Measurements from ENCODE around the gene LMBRD1.
"Not testable (repeated sequence)": the region's sequence is repeated elsewhere in the genome, so short reads cannot be mapped to it uniquely, and the experiment has no call there.

LMBRD1 gene

GRCh38 chr6:69673298-69673697 is 123.5 kb downstream of the LMBRD1 start:
- DNase-seq: no peak
- Mint-ChIP-seq H3K9me3 (no peaks in the 10 kb centered on the region), H3K4me1 (no peaks in the 10 kb centered on the region), H3K4me3 (no peak overlapping the region), H3K27me3 (no peaks in the 10 kb centered on the region), H3K36me3 (peaks cover 37% of the 10 kb centered on the region), H3K27ac (no peak overlapping the region)
- CTCF ChIA-PET: no interaction called here

GRCh38 chr6:69668916-69669315 is 127.9 kb downstream of the LMBRD1 start:
- no peak overlapping the region for H3K4me3 Mint-ChIP-seq
- CTCF ChIA-PET: no interaction called here
- no peaks in the 10 kb centered on the region for H3K9me3 Mint-ChIP-seq
- no peak overlapping the region for H3K27ac Mint-ChIP-seq
- H3K27me3 Mint-ChIP-seq: peaks cover 7% of the 10 kb centered on the region
- DNase-seq: no peak
- peaks cover 21% of the 10 kb centered on the region for H3K36me3 Mint-ChIP-seq
- no peaks in the 10 kb centered on the region for H3K4me1 Mint-ChIP-seq

GRCh38 chr6:69666779-69667178 is 130.0 kb downstream of the LMBRD1 start:
- CTCF ChIA-PET, H3K9me3 Mint-ChIP-seq, DNase-seq, H3K27me3 Mint-ChIP-seq, H3K4me3 Mint-ChIP-seq, H3K4me1 Mint-ChIP-seq, H3K27ac Mint-ChIP-seq: not testable (repeated sequence)
- H3K36me3 Mint-ChIP-seq: peaks cover 12% of the 10 kb centered on the region

- DNase-seq: no peak
- CTCF ChIA-PET: no interaction called here
- Mint-ChIP-seq H3K4me3 (no peak overlapping the region), H3K27ac (no peak overlapping the region), H3K36me3 (peaks cover 5% of the 10 kb centered on the region), H3K27me3 (peaks cover 8% of the 10 kb centered on the region), H3K9me3 (no peaks in the 10 kb centered on the region), H3K4me1 (no peaks in the 10 kb centered on the region)
Observed at GRCh38 chr6:69665437-69665836, 131.4 kb downstream of the LMBRD1 start.

GRCh38 chr6:69664551-69664950 is 132.3 kb downstream of the LMBRD1 start:
- DNase-seq: no peak
- no peaks in the 10 kb centered on the region for H3K4me1 Mint-ChIP-seq
- H3K9me3 Mint-ChIP-seq: no peaks in the 10 kb centered on the region
- H3K27ac Mint-ChIP-seq: no peak overlapping the region
- CTCF ChIA-PET: no interaction called here
- H3K27me3 Mint-ChIP-seq: peaks cover 12% of the 10 kb centered on the region
- no peaks in the 10 kb centered on the region for H3K36me3 Mint-ChIP-seq
- no peak overlapping the region for H3K4me3 Mint-ChIP-seq

- Mint-ChIP-seq H3K4me3 (no peak overlapping the region), H3K27ac (no peak overlapping the region), H3K9me3 (peaks cover 2% of the 10 kb centered on the region), H3K27me3 (peaks cover 12% of the 10 kb centered on the region), H3K4me1 (no peaks in the 10 kb centered on the region), H3K36me3 (no peaks in the 10 kb centered on the region)
- no peak for DNase-seq
- CTCF ChIA-PET: no interaction called here
Observed at GRCh38 chr6:69663215-69663614, 133.6 kb downstream of the LMBRD1 start.

- no peak overlapping the region for H3K27ac Mint-ChIP-seq
- H3K27me3 Mint-ChIP-seq: no peaks in the 10 kb centered on the region
- DNase-seq: no peak
- no peaks in the 10 kb centered on the region for H3K36me3 Mint-ChIP-seq
- no peaks in the 10 kb centered on the region for H3K9me3 Mint-ChIP-seq
- CTCF ChIA-PET: no interaction called here
- H3K4me3 Mint-ChIP-seq: no peak overlapping the region
- H3K4me1 Mint-ChIP-seq: no peaks in the 10 kb centered on the region
Observed at GRCh38 chr6:69650703-69651102, 146.1 kb downstream of the LMBRD1 start.

GRCh38 chr6:69647726-69648125 is 149.1 kb downstream of the LMBRD1 start:
- Mint-ChIP-seq H3K9me3 (no peaks in the 10 kb centered on the region), H3K4me1 (no peaks in the 10 kb centered on the region), H3K4me3 (no peak overlapping the region), H3K27ac (no peak overlapping the region), H3K27me3 (peaks cover 5% of the 10 kb centered on the region), H3K36me3 (no peaks in the 10 kb centered on the region)
- CTCF ChIA-PET: no interaction called here
- no peak for DNase-seq

GRCh38 chr6:69643688-69644087 is 153.1 kb downstream of the LMBRD1 start:
- H3K4me3 Mint-ChIP-seq: no peak overlapping the region
- DNase-seq: no peak
- CTCF ChIA-PET: no interaction called here
- H3K4me1 Mint-ChIP-seq: no peaks in the 10 kb centered on the region
- peaks cover 8% of the 10 kb centered on the region for H3K27me3 Mint-ChIP-seq
- no peaks in the 10 kb centered on the region for H3K36me3 Mint-ChIP-seq
- no peak overlapping the region for H3K27ac Mint-ChIP-seq
- no peaks in the 10 kb centered on the region for H3K9me3 Mint-ChIP-seq

- CTCF ChIA-PET: no interaction called here
- no peak overlapping the region for H3K27ac Mint-ChIP-seq
- H3K27me3 Mint-ChIP-seq: peaks cover 16% of the 10 kb centered on the region
- DNase-seq: no peak
- H3K36me3 Mint-ChIP-seq: no peaks in the 10 kb centered on the region
- H3K4me3 Mint-ChIP-seq: no peak overlapping the region
- no peaks in the 10 kb centered on the region for H3K9me3 Mint-ChIP-seq
- H3K4me1 Mint-ChIP-seq: peaks cover 14% of the 10 kb centered on the region
Observed at GRCh38 chr6:69632932-69633331, 163.9 kb downstream of the LMBRD1 start.

- DNase-seq: no peak
- H3K36me3 Mint-ChIP-seq: no peaks in the 10 kb centered on the region
- H3K4me1 Mint-ChIP-seq: peaks cover 14% of the 10 kb centered on the region
- H3K9me3 Mint-ChIP-seq: no peaks in the 10 kb centered on the region
- CTCF ChIA-PET: no interaction called here
- no peak overlapping the region for H3K27ac Mint-ChIP-seq
- no peak overlapping the region for H3K4me3 Mint-ChIP-seq
- H3K27me3 Mint-ChIP-seq: peaks cover 16% of the 10 kb centered on the region
Observed at GRCh38 chr6:69631552-69632346, 165.1 kb downstream of the LMBRD1 start.

- H3K4me3 Mint-ChIP-seq: no peak overlapping the region
- CTCF ChIA-PET: no interaction called here
- H3K36me3 Mint-ChIP-seq: no peaks in the 10 kb centered on the region
- no peak overlapping the region for H3K27ac Mint-ChIP-seq
- peaks cover 16% of the 10 kb centered on the region for H3K27me3 Mint-ChIP-seq
- H3K9me3 Mint-ChIP-seq: no peaks in the 10 kb centered on the region
- no peak for DNase-seq
- H3K4me1 Mint-ChIP-seq: peaks cover 14% of the 10 kb centered on the region
Observed at GRCh38 chr6:69630767-69631166, 166.0 kb downstream of the LMBRD1 start.

GRCh38 chr6:69627625-69628024 is 169.2 kb downstream of the LMBRD1 start:
- CTCF ChIA-PET: no interaction called here
- peaks cover 16% of the 10 kb centered on the region for H3K27me3 Mint-ChIP-seq
- H3K4me1 Mint-ChIP-seq: peaks cover 14% of the 10 kb centered on the region
- no peaks in the 10 kb centered on the region for H3K9me3 Mint-ChIP-seq
- no peak for DNase-seq
- H3K4me3 Mint-ChIP-seq: no peak overlapping the region
- no peak overlapping the region for H3K27ac Mint-ChIP-seq
- H3K36me3 Mint-ChIP-seq: no peaks in the 10 kb centered on the region

GRCh38 chr6:69624944-69625343 is 171.9 kb downstream of the LMBRD1 start:
- Mint-ChIP-seq H3K4me3 (no peak overlapping the region), H3K27me3 (peaks cover 11% of the 10 kb centered on the region), H3K4me1 (no peaks in the 10 kb centered on the region), H3K9me3 (no peaks in the 10 kb centered on the region), H3K36me3 (no peaks in the 10 kb centered on the region), H3K27ac (no peak overlapping the region)
- DNase-seq: no peak
- CTCF ChIA-PET: no interaction called here
